HFF-Myc (cell line): ENCODE measurements around the gene TIPARP.

Experiments
- DNase-seq: peaks from one replicate; pipeline ENCODE4 v3.0.0-alpha.2; 2011; ENCODE audit warnings: low read depth; ENCODE audit errors: extremely low read depth
- H3K4me3 ChIP-seq: replicated peaks from 2 replicates; pipeline ENCODE4 v1.5.1; 2011; ENCODE audit warnings: low read depth, mild to moderate bottlenecking, control low read depth, low read length
- CTCF ChIP-seq: IDR thresholded peaks from 2 replicates; pipeline ENCODE4 v1.5.1; 2012; ENCODE audit warnings: mild to moderate bottlenecking, low read depth, low read length, control low read depth; ENCODE audit errors: missing control alignments

The TIPARP gene

GRCh38 chr3:156676768-156677479 lies 2.5 kb downstream of the TIPARP start:
- no peak for TF ChIP-seq CTCF
- DNase-seq, result no peak
- peak overlapping the region; percentile 83 for H3K4me3 ChIP-seq

- peak overlapping the region; percentile 83 for H3K4me3 ChIP-seq
- TF ChIP-seq CTCF, result no peak
- DNase-seq, result no peak
These were observed 3.1 kb downstream of the TIPARP start for GRCh38 chr3:156677536-156677935.

GRCh38 chr3:156678197-156678596 lies 3.8 kb downstream of the TIPARP start:
- no peak for DNase-seq
- TF ChIP-seq CTCF, result no peak
- peak overlapping the region; percentile 83 for H3K4me3 ChIP-seq

- TF ChIP-seq CTCF, result no peak
- DNase-seq, result no peak
- H3K4me3 ChIP-seq, result no peak overlapping the region
These were observed 6.0 kb downstream of the TIPARP start for GRCh38 chr3:156680243-156680914.

- DNase-seq, result peak; percentile 94
- no peak for TF ChIP-seq CTCF
- H3K4me3 ChIP-seq, result no peak overlapping the region
These were observed 6.6 kb downstream of the TIPARP start for GRCh38 chr3:156681002-156681401.

- no peak overlapping the region for H3K4me3 ChIP-seq
These were observed 8.1 kb downstream of the TIPARP start for GRCh38 chr3:156682501-156682900.

More at GRCh38 chr3:156682501-156682900, 8.1 kb downstream of the TIPARP start:
- TF ChIP-seq CTCF, result no peak
- no peak for DNase-seq
